ENCODE data around the gene LPXN. TPM values are rescaled to one million over a fixed set of nuclear protein-coding genes. Genes with fewer than 3 reads are reported as not detected.

Gene LPXN
- polyA plus RNA-seq, 2 of the 4 experiments (the other 2 are of a cell fraction) = 2.5 to 6.6 TPM

DNA sequence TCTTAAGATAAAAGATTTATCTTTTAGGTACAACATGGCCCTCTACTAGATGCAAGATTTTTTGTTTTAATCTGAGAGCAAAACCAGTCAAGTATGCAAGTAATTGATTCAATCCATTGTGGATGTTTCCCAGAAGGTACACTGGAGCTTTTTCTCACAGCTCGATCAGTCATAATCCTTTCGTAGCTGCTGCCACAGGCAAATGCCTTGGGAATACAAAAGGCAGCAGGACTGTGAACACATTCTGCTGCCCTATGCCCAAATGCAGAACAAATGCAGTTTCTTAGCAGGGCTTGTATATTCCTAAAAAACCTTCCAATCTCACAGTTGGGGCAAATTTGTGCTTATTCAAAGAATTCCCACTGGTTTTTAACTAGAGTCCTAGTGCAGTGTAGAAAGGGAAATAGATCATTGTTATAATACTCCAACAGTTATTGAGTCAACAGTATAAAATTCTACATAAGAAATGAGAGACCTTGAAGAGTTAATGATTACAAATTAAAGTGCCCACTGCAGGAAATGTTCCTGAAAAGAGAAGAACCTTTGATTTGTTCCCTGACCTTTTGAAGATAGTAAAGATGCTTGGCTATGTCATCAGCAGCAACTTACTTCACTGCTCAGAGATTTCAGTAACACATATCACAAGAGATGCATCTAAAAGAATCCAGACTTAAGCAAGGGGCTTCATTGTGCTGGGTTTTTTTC lies 14.1 kb downstream of the LPXN start:
- CTCF ChIA-PET = interaction anchor here (1.7 kb wide), 1 partner anchor 37 kb away, joined by 6 read pairs; no protein-coding TSS in a partner anchor
- Histone ChIP-seq H3K4me3 (no peak overlapping the region), H3K4me1 (peaks cover 26% of the 10 kb centered on the region), H3K9me3 (no peaks in the 10 kb centered on the region), H3K27ac (peak overlapping the region; percentile 63 to 76), H3K4me2 (peak overlapping the region; percentile 76)
- POLR2A ChIA-PET = interaction anchor here (0.5 kb wide), 1 partner anchor 1107 kb away, joined by 3 read pairs; no protein-coding TSS in a partner anchor
- ATAC-seq (peak; percentile 66 to 68), FAIRE-seq (no peak), DNase-seq (ENCODE audit: low read depth in 1 of 2, low spot score in 1 of 2) (peak in 1 of 2 experiments; percentile 40)
- 34% methylated on average over 2 of the region's 2 CpGs for WGBS (ENCODE audit: missing lambda C conversion rate)
- TF ChIP-seq, protein P1, sequence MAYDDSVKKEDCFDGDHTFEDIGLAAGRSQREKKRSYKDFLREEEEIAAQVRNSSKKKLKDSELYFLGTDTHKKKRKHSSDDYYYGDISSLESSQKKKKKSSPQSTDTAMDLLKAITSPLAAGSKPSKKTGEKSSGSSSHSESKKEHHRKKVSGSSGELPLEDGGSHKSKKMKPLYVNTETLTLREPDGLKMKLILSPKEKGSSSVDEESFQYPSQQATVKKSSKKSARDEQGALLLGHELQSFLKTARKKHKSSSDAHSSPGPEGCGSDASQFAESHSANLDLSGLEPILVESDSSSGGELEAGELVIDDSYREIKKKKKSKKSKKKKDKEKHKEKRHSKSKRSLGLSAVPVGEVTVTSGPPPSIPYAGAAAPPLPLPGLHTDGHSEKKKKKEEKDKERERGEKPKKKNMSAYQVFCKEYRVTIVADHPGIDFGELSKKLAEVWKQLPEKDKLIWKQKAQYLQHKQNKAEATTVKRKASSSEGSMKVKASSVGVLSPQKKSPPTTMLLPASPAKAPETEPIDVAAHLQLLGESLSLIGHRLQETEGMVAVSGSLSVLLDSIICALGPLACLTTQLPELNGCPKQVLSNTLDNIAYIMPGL (CRISPR knock-in tag; IDR thresholded peaks at IDR 0.05; ENCODE audit: borderline replicate concordance) = no peak
- TF ChIP-seq ZNF302 (CRISPR knock-in tag; IDR thresholded peaks at IDR 0.05) (no peak), SREBF2 (IDR thresholded peaks at IDR 0.05) (no peak), TP53 (CRISPR knock-in tag; IDR thresholded peaks at IDR 0.05) (no peak), FOSL2 (IDR thresholded peaks at IDR 0.05) (no peak), FOSL2 (CRISPR knock-in tag; IDR thresholded peaks at IDR 0.05) (no peak), MAFK (IDR thresholded peaks at IDR 0.05; ENCODE audit: partially characterized antibody) (no peak), RNF2 (IDR thresholded peaks at IDR 0.05; ENCODE audit: borderline replicate concordance, low read depth) (no peak), HES2 (IDR thresholded peaks at IDR 0.05) (no peak), CTCF (IDR thresholded peaks at IDR 0.05) (no peak), POLR2AphosphoS2 (conservative IDR thresholded peaks at IDR 0.05; ENCODE audit: low read length) (no peak), CBX2 (IDR thresholded peaks at IDR 0.05; ENCODE audit: borderline replicate concordance, low read depth) (no peak), ZFP36 (IDR thresholded peaks at IDR 0.05; ENCODE audit: borderline replicate concordance, partially characterized antibody) (no peak), CBX8 (IDR thresholded peaks at IDR 0.05) (no peak), RAD21 (conservative IDR thresholded peaks at IDR 0.05 in 1 of 2, IDR thresholded peaks at IDR 0.05 in 1 of 2) (no peak), HOXB5 (CRISPR knock-in tag; IDR thresholded peaks at IDR 0.05) (no peak)
- TF ChIP-seq, protein P2, sequence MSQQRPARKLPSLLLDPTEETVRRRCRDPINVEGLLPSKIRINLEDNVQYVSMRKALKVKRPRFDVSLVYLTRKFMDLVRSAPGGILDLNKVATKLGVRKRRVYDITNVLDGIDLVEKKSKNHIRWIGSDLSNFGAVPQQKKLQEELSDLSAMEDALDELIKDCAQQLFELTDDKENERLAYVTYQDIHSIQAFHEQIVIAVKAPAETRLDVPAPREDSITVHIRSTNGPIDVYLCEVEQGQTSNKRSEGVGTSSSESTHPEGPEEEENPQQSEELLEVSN (IDR thresholded peaks at IDR 0.05; ENCODE audit: borderline replicate concordance, low read depth) = no peak
- TF ChIP-seq, protein P3, sequence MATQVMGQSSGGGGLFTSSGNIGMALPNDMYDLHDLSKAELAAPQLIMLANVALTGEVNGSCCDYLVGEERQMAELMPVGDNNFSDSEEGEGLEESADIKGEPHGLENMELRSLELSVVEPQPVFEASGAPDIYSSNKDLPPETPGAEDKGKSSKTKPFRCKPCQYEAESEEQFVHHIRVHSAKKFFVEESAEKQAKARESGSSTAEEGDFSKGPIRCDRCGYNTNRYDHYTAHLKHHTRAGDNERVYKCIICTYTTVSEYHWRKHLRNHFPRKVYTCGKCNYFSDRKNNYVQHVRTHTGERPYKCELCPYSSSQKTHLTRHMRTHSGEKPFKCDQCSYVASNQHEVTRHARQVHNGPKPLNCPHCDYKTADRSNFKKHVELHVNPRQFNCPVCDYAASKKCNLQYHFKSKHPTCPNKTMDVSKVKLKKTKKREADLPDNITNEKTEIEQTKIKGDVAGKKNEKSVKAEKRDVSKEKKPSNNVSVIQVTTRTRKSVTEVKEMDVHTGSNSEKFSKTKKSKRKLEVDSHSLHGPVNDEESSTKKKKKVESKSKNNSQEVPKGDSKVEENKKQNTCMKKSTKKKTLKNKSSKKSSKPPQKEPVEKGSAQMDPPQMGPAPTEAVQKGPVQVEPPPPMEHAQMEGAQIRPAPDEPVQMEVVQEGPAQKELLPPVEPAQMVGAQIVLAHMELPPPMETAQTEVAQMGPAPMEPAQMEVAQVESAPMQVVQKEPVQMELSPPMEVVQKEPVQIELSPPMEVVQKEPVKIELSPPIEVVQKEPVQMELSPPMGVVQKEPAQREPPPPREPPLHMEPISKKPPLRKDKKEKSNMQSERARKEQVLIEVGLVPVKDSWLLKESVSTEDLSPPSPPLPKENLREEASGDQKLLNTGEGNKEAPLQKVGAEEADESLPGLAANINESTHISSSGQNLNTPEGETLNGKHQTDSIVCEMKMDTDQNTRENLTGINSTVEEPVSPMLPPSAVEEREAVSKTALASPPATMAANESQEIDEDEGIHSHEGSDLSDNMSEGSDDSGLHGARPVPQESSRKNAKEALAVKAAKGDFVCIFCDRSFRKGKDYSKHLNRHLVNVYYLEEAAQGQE (IDR thresholded peaks at IDR 0.05) = no peak
- TF ChIP-seq, protein P4, sequence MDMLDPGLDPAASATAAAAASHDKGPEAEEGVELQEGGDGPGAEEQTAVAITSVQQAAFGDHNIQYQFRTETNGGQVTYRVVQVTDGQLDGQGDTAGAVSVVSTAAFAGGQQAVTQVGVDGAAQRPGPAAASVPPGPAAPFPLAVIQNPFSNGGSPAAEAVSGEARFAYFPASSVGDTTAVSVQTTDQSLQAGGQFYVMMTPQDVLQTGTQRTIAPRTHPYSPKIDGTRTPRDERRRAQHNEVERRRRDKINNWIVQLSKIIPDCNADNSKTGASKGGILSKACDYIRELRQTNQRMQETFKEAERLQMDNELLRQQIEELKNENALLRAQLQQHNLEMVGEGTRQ (IDR thresholded peaks at IDR 0.05) = no peak
- TF ChIP-seq, protein P5, sequence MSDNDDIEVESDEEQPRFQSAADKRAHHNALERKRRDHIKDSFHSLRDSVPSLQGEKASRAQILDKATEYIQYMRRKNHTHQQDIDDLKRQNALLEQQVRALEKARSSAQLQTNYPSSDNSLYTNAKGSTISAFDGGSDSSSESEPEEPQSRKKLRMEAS (IDR thresholded peaks at IDR 0.05) = no peak

Data from A549 (cell line).